Sciatic nerve (tissue), 2 donors: Measurements from ENCODE around the gene TMC3. TPM values are rescaled to one million over a fixed set of nuclear protein-coding genes. Genes with fewer than 3 reads are reported as not detected.
A peak's percentile ranks its signal among the peaks of the same experiment; 100 is the strongest.

Experiments used
- ATAC-seq: fragments of 200-7000 bp; cut with Tn5 transposase; one replicate; pipeline ENCODE4 v1.9.1; 2020; ENCODE audit warnings: mild to moderate bottlenecking, moderate library complexity
- DNase-seq: peaks from one replicate; pipeline ENCODE4 v3.0.0-alpha.2; 2020; ENCODE audit warnings: low spot score
- intact Hi-C: fragments of 100-400 bp; cut with DNase I; formaldehyde crosslinking; loops from one replicate; pipeline ENCODE4 v1.14.2; 2022
- total RNA-seq: library from RNA; stranded (reverse); fragmentation: NEBNext Ultra II Directional; extraction: Animal tissue kit (Norgen Biotek cat#: 25700); gene quantifications from one replicate; pipeline ENCODE4 v1.2.1, GENCODE V29; 2021
- donor health status: DM: no; HTN: no; CAD: no.
- donor health status: DM: no; HTN: no; CAD: no.

The TMC3 gene
- total RNA-seq, 1 donor from 2014 or later = 0.13 TPM

- intact Hi-C loops = no loop called here
- ATAC-seq = no peak
- no peak for DNase-seq
Measured at GRCh38 chr15:81309647-81310450, 64.2 kb downstream of the TMC3 start.

- ATAC-seq = no peak
- no peak for DNase-seq
- intact Hi-C loops = no loop called here
Measured at GRCh38 chr15:81308260-81308659, 65.8 kb downstream of the TMC3 start.

- DNase-seq (no peak), ATAC-seq (peak; percentile 82)
- intact Hi-C loops = no loop called here
Measured at GRCh38 chr15:81304226-81304625, 69.8 kb downstream of the TMC3 start.

GRCh38 chr15:81303244-81304225 is 70.5 kb downstream of the TMC3 start:
- ATAC-seq (peak; percentile 5), DNase-seq (no peak)
- intact Hi-C loops = no loop called here

GRCh38 chr15:81302701-81303109 is 71.3 kb downstream of the TMC3 start:
- DNase-seq = no peak
- intact Hi-C loops = no loop called here
- peak; percentile 37 for ATAC-seq

- DNase-seq = no peak
- intact Hi-C loops = no loop called here
- peak; percentile 75 for ATAC-seq
Measured at GRCh38 chr15:81301815-81302399, 72.1 kb downstream of the TMC3 start.

- DNase-seq (no peak), ATAC-seq (no peak)
- intact Hi-C loops = no loop called here
Measured at GRCh38 chr15:81301385-81301784, 72.6 kb downstream of the TMC3 start.

GRCh38 chr15:81299630-81300273 is 74.3 kb downstream of the TMC3 start:
- intact Hi-C loops = no loop called here
- ATAC-seq (no peak), DNase-seq (no peak)

GRCh38 chr15:81299156-81299555 is 74.9 kb downstream of the TMC3 start:
- DNase-seq = no peak
- no peak for ATAC-seq
- intact Hi-C loops = no loop called here

- DNase-seq (no peak), ATAC-seq (no peak)
- intact Hi-C loops = no loop called here
Measured at GRCh38 chr15:81298611-81299010, 75.4 kb downstream of the TMC3 start.

- ATAC-seq (no peak), DNase-seq (no peak)
- intact Hi-C loops = no loop called here
Measured at GRCh38 chr15:81297603-81298575, 76.1 kb downstream of the TMC3 start.

GRCh38 chr15:81297147-81297572 is 76.9 kb downstream of the TMC3 start:
- intact Hi-C loops = no loop called here
- ATAC-seq (no peak), DNase-seq (no peak)

- DNase-seq (peak; percentile 74), ATAC-seq (peak; percentile 58)
Measured at GRCh38 chr15:81296673-81297072, 77.3 kb downstream of the TMC3 start.

GRCh38 chr15:81296186-81296585 is 77.8 kb downstream of the TMC3 start:
- ATAC-seq = no peak
- no peak for DNase-seq
- intact Hi-C loops = no loop called here

More at GRCh38 chr15:81296673-81297072, 77.3 kb downstream of the TMC3 start:
- intact Hi-C loops = no loop called here

- DNase-seq (no peak), ATAC-seq (no peak)
- intact Hi-C loops = no loop called here
Measured at GRCh38 chr15:81295486-81296121, 78.4 kb downstream of the TMC3 start.

GRCh38 chr15:81294516-81294880 is 79.5 kb downstream of the TMC3 start:
- ATAC-seq (peak; percentile 42), DNase-seq (peak; percentile 48)
- intact Hi-C loops = no loop called here

- intact Hi-C loops = no loop called here
- peak; percentile 47 for ATAC-seq
- DNase-seq = peak; percentile 54
Measured at GRCh38 chr15:81293728-81294515, 80.1 kb downstream of the TMC3 start.
